DOHH2 (cell line): ENCODE data around the gene GYG2.

Experiments
- H3F3A ChIP-seq: fragments of 200-600 bp; sonication (generic), shearing (Covaris generic); 2 replicates; pipeline ENCODE4 v1.6.0; 2016; ENCODE audit warnings: antibody characterized with exemption, mild to moderate bottlenecking; ENCODE audit not compliant: control insufficient read depth, insufficient read depth
- H3K27ac ChIP-seq: fragments of 200-600 bp; sonication (generic); 2 replicates; pipeline ENCODE4 v1.5.1; 2014; ENCODE audit warnings: low read depth, mild to moderate bottlenecking, low read length, moderate library complexity
- H3K27me3 ChIP-seq: fragments of 200-600 bp; sonication (generic); 2 replicates; pipeline ENCODE4 v1.6.1; 2014; ENCODE audit warnings: mild to moderate bottlenecking, low read length, mixed read lengths; ENCODE audit not compliant: control insufficient read depth
- H3K36me3 ChIP-seq: fragments of 200-600 bp; sonication (generic); 2 replicates; pipeline ENCODE4 v1.6.1; 2014; ENCODE audit warnings: mild to moderate bottlenecking, low read length, moderate library complexity, mixed read lengths; ENCODE audit not compliant: control insufficient read depth
- H3K4me1 ChIP-seq: fragments of 200-600 bp; sonication (generic); 2 replicates; pipeline ENCODE4 v1.6.1; 2014; ENCODE audit warnings: mild to moderate bottlenecking, low read length, mixed read lengths; ENCODE audit not compliant: control insufficient read depth
- H3K4me2 ChIP-seq: fragments of 200-600 bp; sonication (generic); 2 replicates; pipeline ENCODE4 v1.6.0; 2014; ENCODE audit warnings: mild to moderate bottlenecking, low read length, moderate library complexity
- H3K4me3 ChIP-seq: fragments of 200-600 bp; sonication (generic); 2 replicates; pipeline ENCODE4 v1.5.1; 2014; ENCODE audit warnings: mild to moderate bottlenecking, low read length, mixed read lengths
- H3K79me2 ChIP-seq: fragments of 200-600 bp; sonication (generic); 2 replicates; pipeline ENCODE4 v1.6.1; 2014; ENCODE audit warnings: mild to moderate bottlenecking, low read length, mixed read lengths; ENCODE audit not compliant: control insufficient read depth
- H3K9me2 ChIP-seq: fragments of 200-600 bp; sonication (generic); replicated peaks from 2 replicates; pipeline ENCODE4 v1.6.1; 2014; ENCODE audit warnings: mild to moderate bottlenecking, low read length, mixed read lengths; ENCODE audit not compliant: control insufficient read depth
- H3K9me3 ChIP-seq: fragments of 200-600 bp; sonication (generic); 2 replicates; pipeline ENCODE4 v1.6.1; 2014; ENCODE audit warnings: antibody characterized with exemption, low read length, mixed read lengths; ENCODE audit not compliant: control insufficient read depth, insufficient read depth
- H4K20me1 ChIP-seq: fragments of 200-600 bp; sonication (generic); 2 replicates; pipeline ENCODE4 v1.6.0; 2014; ENCODE audit warnings: low read depth, mild to moderate bottlenecking, antibody characterized with exemption, low read length, moderate library complexity; ENCODE audit not compliant: control insufficient read depth, insufficient read depth
- CTCF ChIP-seq: fragments of 200-600 bp; sonication (generic); IDR thresholded peaks from one replicate; pipeline ENCODE4 v1.5.1; 2014; ENCODE audit warnings: antibody characterized with exemption, mild to moderate bottlenecking, low read depth, low read length; ENCODE audit not compliant: poor library complexity, severe bottlenecking
- EZH2phosphoT487 ChIP-seq: fragments of 200-600 bp; sonication (generic); IDR thresholded peaks from 2 replicates; pipeline ENCODE4 v1.6.1; 2017; ENCODE audit warnings: borderline replicate concordance, mild to moderate bottlenecking, antibody characterized with exemption, low read length, moderate library complexity, mixed read lengths

GYG2 gene

GRCh38 chrX:2841537-2841936, 12.8 kb downstream of the GYG2 start:
- H3K9me2 ChIP-seq = no peaks in the 10 kb centered on the region
- no peak for TF ChIP-seq CTCF
- TF ChIP-seq EZH2phosphoT487 = no peak
- no peak overlapping the region for H3K27ac ChIP-seq
- no peaks in the 10 kb centered on the region for H4K20me1 ChIP-seq
- H3F3A ChIP-seq = no peaks in the 10 kb centered on the region
- no peaks in the 10 kb centered on the region for H3K36me3 ChIP-seq
- no peak overlapping the region for H3K4me3 ChIP-seq
- no peaks in the 10 kb centered on the region for H3K27me3 ChIP-seq
- no peak overlapping the region for H3K4me2 ChIP-seq
- no peaks in the 10 kb centered on the region for H3K4me1 ChIP-seq
- no peaks in the 10 kb centered on the region for H3K79me2 ChIP-seq
- no peaks in the 10 kb centered on the region for H3K9me3 ChIP-seq

GRCh38 chrX:2846992-2847391, 18.3 kb downstream of the GYG2 start:
- Histone ChIP-seq H4K20me1 (no peaks in the 10 kb centered on the region), H3K27me3 (no peaks in the 10 kb centered on the region), H3K9me3 (no peaks in the 10 kb centered on the region), H3K4me2 (no peak overlapping the region), H3K36me3 (no peaks in the 10 kb centered on the region), H3K9me2 (no peaks in the 10 kb centered on the region), H3K79me2 (no peaks in the 10 kb centered on the region), H3K4me1 (no peaks in the 10 kb centered on the region), H3F3A (no peaks in the 10 kb centered on the region), H3K27ac (no peak overlapping the region), H3K4me3 (no peak overlapping the region)
- TF ChIP-seq CTCF (no peak), EZH2phosphoT487 (no peak)

- Histone ChIP-seq H4K20me1 (no peaks in the 10 kb centered on the region), H3F3A (no peaks in the 10 kb centered on the region), H3K4me1 (no peaks in the 10 kb centered on the region), H3K4me2 (no peak overlapping the region), H3K79me2 (no peaks in the 10 kb centered on the region), H3K27ac (no peak overlapping the region), H3K4me3 (no peak overlapping the region), H3K27me3 (no peaks in the 10 kb centered on the region), H3K36me3 (no peaks in the 10 kb centered on the region), H3K9me3 (no peaks in the 10 kb centered on the region), H3K9me2 (no peaks in the 10 kb centered on the region)
- TF ChIP-seq CTCF (no peak), EZH2phosphoT487 (no peak)
These were observed 20.2 kb downstream of the GYG2 start for GRCh38 chrX:2848871-2849301.

GRCh38 chrX:2854918-2855317, 26.2 kb downstream of the GYG2 start:
- Histone ChIP-seq H3K4me3 (no peak overlapping the region), H3K4me2 (no peak overlapping the region), H3K27me3 (no peaks in the 10 kb centered on the region), H3F3A (no peaks in the 10 kb centered on the region), H3K36me3 (no peaks in the 10 kb centered on the region), H4K20me1 (no peaks in the 10 kb centered on the region), H3K79me2 (no peaks in the 10 kb centered on the region), H3K9me3 (no peaks in the 10 kb centered on the region), H3K9me2 (no peaks in the 10 kb centered on the region), H3K4me1 (no peaks in the 10 kb centered on the region), H3K27ac (no peak overlapping the region)
- no peak for TF ChIP-seq EZH2phosphoT487
- no peak for TF ChIP-seq CTCF
